Measurements from ENCODE around the gene TUBB8. TPM values are rescaled to one million over a fixed set of nuclear protein-coding genes. Genes with fewer than 3 reads are reported as not detected.

Gene TUBB8
- total RNA-seq, 1 donor from 2014 or later = 0.77 TPM

GRCh38 chr10:87177-88080, 38.3 kb upstream of the TUBB8 start:
- no peak overlapping the region for H3K4me3 Mint-ChIP-seq (ENCODE audit: low read depth)
- H3K9me3 Mint-ChIP-seq (ENCODE audit: low read depth) = no peaks in the 10 kb centered on the region
- H3K27ac Mint-ChIP-seq = no peak overlapping the region
- no peaks in the 10 kb centered on the region for H3K36me3 Mint-ChIP-seq (ENCODE audit: insufficient read depth)
- peaks cover 7% of the 10 kb centered on the region for H3K4me1 Mint-ChIP-seq (ENCODE audit: low read depth)
- DNase-seq (ENCODE audit: low spot score, unreplicated experiment) = no peak
- no peak for TF ChIP-seq CTCF (IDR thresholded peaks at IDR 0.05; ENCODE audit: unreplicated experiment)
- peaks cover 8% of the 10 kb centered on the region for H3K27me3 Mint-ChIP-seq

GRCh38 chr10:86031-86430, 36.9 kb upstream of the TUBB8 start:
- Mint-ChIP-seq H3K27ac (no peak overlapping the region), H3K4me1 (ENCODE audit: low read depth) (peaks cover 4% of the 10 kb centered on the region), H3K4me3 (ENCODE audit: low read depth) (no peak overlapping the region), H3K9me3 (ENCODE audit: low read depth) (no peaks in the 10 kb centered on the region), H3K36me3 (ENCODE audit: insufficient read depth) (no peaks in the 10 kb centered on the region), H3K27me3 (peaks cover 18% of the 10 kb centered on the region)
- DNase-seq (ENCODE audit: low spot score, unreplicated experiment) = no peak
- no peak for TF ChIP-seq CTCF (IDR thresholded peaks at IDR 0.05; ENCODE audit: unreplicated experiment)

GRCh38 chr10:85044-85443, 35.9 kb upstream of the TUBB8 start:
- Mint-ChIP-seq H3K27ac (no peak overlapping the region), H3K4me3 (ENCODE audit: low read depth) (no peak overlapping the region), H3K9me3 (ENCODE audit: low read depth) (no peaks in the 10 kb centered on the region), H3K27me3 (peaks cover 18% of the 10 kb centered on the region), H3K4me1 (ENCODE audit: low read depth) (peaks cover 4% of the 10 kb centered on the region), H3K36me3 (ENCODE audit: insufficient read depth) (no peaks in the 10 kb centered on the region)
- DNase-seq (ENCODE audit: low spot score, unreplicated experiment) = no peak
- no peak for TF ChIP-seq CTCF (IDR thresholded peaks at IDR 0.05; ENCODE audit: unreplicated experiment)

- peaks cover 3% of the 10 kb centered on the region for H3K4me1 Mint-ChIP-seq (ENCODE audit: low read depth)
- peaks cover 25% of the 10 kb centered on the region for H3K27me3 Mint-ChIP-seq
- no peak overlapping the region for H3K27ac Mint-ChIP-seq
- no peaks in the 10 kb centered on the region for H3K9me3 Mint-ChIP-seq (ENCODE audit: low read depth)
- no peak for TF ChIP-seq CTCF (IDR thresholded peaks at IDR 0.05; ENCODE audit: unreplicated experiment)
- H3K4me3 Mint-ChIP-seq (ENCODE audit: low read depth) = no peak overlapping the region
- DNase-seq (ENCODE audit: low spot score, unreplicated experiment) = no peak
- H3K36me3 Mint-ChIP-seq (ENCODE audit: insufficient read depth) = no peaks in the 10 kb centered on the region
Measured at GRCh38 chr10:83930-84530, 34.9 kb upstream of the TUBB8 start.

- TF ChIP-seq CTCF (IDR thresholded peaks at IDR 0.05; ENCODE audit: unreplicated experiment) = no peak
- Mint-ChIP-seq H3K27me3 (peaks cover 36% of the 10 kb centered on the region), H3K9me3 (ENCODE audit: low read depth) (no peaks in the 10 kb centered on the region), H3K4me3 (ENCODE audit: low read depth) (no peak overlapping the region), H3K27ac (no peak overlapping the region), H3K36me3 (ENCODE audit: insufficient read depth) (no peaks in the 10 kb centered on the region), H3K4me1 (ENCODE audit: low read depth) (peaks cover 1% of the 10 kb centered on the region)
- no peak for DNase-seq (ENCODE audit: low spot score, unreplicated experiment)
Measured at GRCh38 chr10:80477-81105, 31.5 kb upstream of the TUBB8 start.

Data from progenitor cell of endocrine pancreas (in vitro differentiated cells).